Measurements from ENCODE around the gene GRM1. TPM values are rescaled to one million over a fixed set of nuclear protein-coding genes. Genes with fewer than 3 reads are reported as not detected.

Gene GRM1
- total and polyA plus RNA-seq, 3 donors from 2014 or later, result 1.3 to 5.6 (median 2.0) TPM

Small RNA genes within 50 kb of the gene (small RNA-seq; reads per million reads assigned to genes)
- 0 reads per million in 2 donors for gene RNA5SP222

Other genes with a start within 250 kb of the GRM1 start
- 10 to 100 TPM; 10.8 to 13.4 TPM for gene FBXO30, start 214.3 kb upstream of the GRM1 start, total RNA-seq
- 11.6 TPM for gene FBXO30, start 214.3 kb upstream of the GRM1 start, polyA plus RNA-seq (ENCODE audit: insufficient read depth, low read depth, low replicate concordance)
- gene SHPRH, start 64.7 kb upstream of the GRM1 start, total RNA-seq, result 10 to 100 TPM; 53.8 to 55.7 TPM
- gene SHPRH, start 64.7 kb upstream of the GRM1 start, polyA plus RNA-seq (ENCODE audit: insufficient read depth, low read depth, low replicate concordance), result 13.6 TPM